ENCODE measurements around the gene BABAM2.

BABAM2 gene

GRCh38 chr2:28360718-28361293 lies 470.3 kb downstream of the BABAM2 start:
- no peaks in the 10 kb centered on the region for H3K9me2 ChIP-seq (replicated peaks; ENCODE audit: insufficient read depth, low read length)
- H3K4me3 ChIP-seq (ENCODE audit: insufficient read depth, low read length, poor library complexity, severe bottlenecking) = no peak overlapping the region
- H3K36me3 ChIP-seq (ENCODE audit: low read length) = no peaks in the 10 kb centered on the region
- no peaks in the 10 kb centered on the region for H4K20me1 ChIP-seq (ENCODE audit: low read depth, low read length)
- no peaks in the 10 kb centered on the region for H3K79me2 ChIP-seq (ENCODE audit: insufficient read depth, low read length)
- no peak overlapping the region for H3K4me2 ChIP-seq (ENCODE audit: low read depth, low read length, poor library complexity, severe bottlenecking)
- H3K27ac ChIP-seq (ENCODE audit: low read depth, low read length) = no peak overlapping the region
- no peaks in the 10 kb centered on the region for H3F3A ChIP-seq (ENCODE audit: insufficient read depth)
- no peak for TF ChIP-seq EZH2phosphoT487 (conservative IDR thresholded peaks at IDR 0.05; ENCODE audit: low read length)
- no peak for TF ChIP-seq CTCF (IDR thresholded peaks at IDR 0.05; ENCODE audit: insufficient read depth, low read length, poor library complexity, severe bottlenecking)
- no peaks in the 10 kb centered on the region for H3K9me3 ChIP-seq (ENCODE audit: insufficient read depth, low read length)
- no peaks in the 10 kb centered on the region for H3K27me3 ChIP-seq (ENCODE audit: low read length)
- H3K9ac ChIP-seq (ENCODE audit: low read length) = no peak overlapping the region
- no peak overlapping the region for H2AFZ ChIP-seq (ENCODE audit: low read depth, low read length, severe bottlenecking)

DNA sequence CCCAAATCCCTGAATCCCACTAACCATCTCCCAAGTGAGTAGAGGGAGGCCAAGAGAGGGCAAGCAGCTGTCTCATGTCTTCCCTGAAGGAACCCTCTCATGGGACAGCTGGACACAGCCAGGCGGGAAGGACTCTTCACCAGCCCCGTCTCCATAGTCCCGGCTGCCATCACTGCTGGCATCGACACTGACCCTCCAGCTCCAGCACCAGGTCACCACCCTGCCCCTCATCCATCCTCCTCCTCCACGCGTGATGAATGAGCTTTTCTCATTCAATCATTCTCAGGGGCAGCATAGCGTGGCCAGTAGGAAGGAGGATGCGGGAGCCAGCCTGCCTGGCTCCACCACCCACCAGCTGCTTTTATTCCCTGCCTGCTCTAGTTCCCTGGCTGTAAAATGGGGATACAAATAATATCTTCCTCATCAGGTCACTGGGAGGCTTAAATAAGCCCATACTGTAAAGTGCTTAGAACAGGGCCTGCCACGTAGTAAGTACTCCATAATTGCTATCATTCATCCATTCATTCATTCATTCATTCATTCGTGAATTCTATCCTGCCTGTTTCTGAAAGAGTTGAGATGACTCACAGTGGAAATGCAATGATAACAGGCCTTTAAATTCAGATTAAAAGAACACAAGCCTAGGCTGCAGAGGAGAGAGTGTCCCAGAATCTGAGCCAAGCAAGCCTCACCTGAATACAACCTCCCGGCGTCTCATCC lies 471.6 kb downstream of the BABAM2 start:
- Histone ChIP-seq H3K36me3 (ENCODE audit: low read length) (no peaks in the 10 kb centered on the region), H3F3A (ENCODE audit: insufficient read depth) (no peaks in the 10 kb centered on the region), H3K9ac (ENCODE audit: low read length) (no peak overlapping the region), H3K9me2 (replicated peaks; ENCODE audit: insufficient read depth, low read length) (no peaks in the 10 kb centered on the region), H3K9me3 (ENCODE audit: insufficient read depth, low read length) (no peaks in the 10 kb centered on the region), H3K27ac (ENCODE audit: low read depth, low read length) (no peak overlapping the region), H3K4me2 (ENCODE audit: low read depth, low read length, poor library complexity, severe bottlenecking) (no peak overlapping the region), H3K79me2 (ENCODE audit: insufficient read depth, low read length) (no peaks in the 10 kb centered on the region), H2AFZ (ENCODE audit: low read depth, low read length, severe bottlenecking) (no peak overlapping the region), H3K27me3 (ENCODE audit: low read length) (no peaks in the 10 kb centered on the region), H4K20me1 (ENCODE audit: low read depth, low read length) (no peaks in the 10 kb centered on the region), H3K4me3 (ENCODE audit: insufficient read depth, low read length, poor library complexity, severe bottlenecking) (no peak overlapping the region)
- TF ChIP-seq EZH2phosphoT487 (conservative IDR thresholded peaks at IDR 0.05; ENCODE audit: low read length) (no peak), CTCF (IDR thresholded peaks at IDR 0.05; ENCODE audit: insufficient read depth, low read length, poor library complexity, severe bottlenecking) (no peak)

DNA sequence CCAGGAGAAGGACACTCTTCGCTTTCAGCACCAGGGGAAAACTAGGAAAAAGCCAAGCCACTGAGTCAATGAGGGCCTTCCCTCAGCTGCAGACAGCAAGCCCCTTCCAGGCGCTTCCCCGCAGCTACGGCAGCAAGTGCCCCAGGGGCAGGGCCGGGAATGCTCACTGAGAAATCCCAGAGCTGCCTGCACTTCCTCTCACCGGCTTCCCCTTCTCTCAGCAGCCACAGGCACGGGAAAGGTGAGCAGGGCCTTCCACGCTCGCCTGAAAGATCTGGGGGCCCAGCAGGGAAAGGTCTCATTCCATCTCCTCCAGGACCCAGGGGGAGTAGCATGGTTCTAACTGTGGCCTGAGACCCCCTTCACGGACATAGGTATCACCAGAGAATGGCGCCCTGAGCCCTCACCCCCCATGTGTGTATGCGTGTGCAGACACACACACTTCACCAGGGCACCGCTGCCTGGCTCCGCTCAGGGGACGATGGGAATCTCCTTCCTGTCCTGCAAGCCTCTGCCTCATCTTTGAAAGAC lies 472.5 kb downstream of the BABAM2 start:
- Histone ChIP-seq H3K4me2 (ENCODE audit: low read depth, low read length, poor library complexity, severe bottlenecking) (no peak overlapping the region), H3K79me2 (ENCODE audit: insufficient read depth, low read length) (no peaks in the 10 kb centered on the region), H4K20me1 (ENCODE audit: low read depth, low read length) (no peaks in the 10 kb centered on the region), H3K27ac (ENCODE audit: low read depth, low read length) (no peak overlapping the region), H3K27me3 (ENCODE audit: low read length) (no peaks in the 10 kb centered on the region), H3K9me2 (replicated peaks; ENCODE audit: insufficient read depth, low read length) (no peaks in the 10 kb centered on the region), H3F3A (ENCODE audit: insufficient read depth) (no peaks in the 10 kb centered on the region), H3K4me3 (ENCODE audit: insufficient read depth, low read length, poor library complexity, severe bottlenecking) (no peak overlapping the region), H3K36me3 (ENCODE audit: low read length) (no peaks in the 10 kb centered on the region), H3K9me3 (ENCODE audit: insufficient read depth, low read length) (no peaks in the 10 kb centered on the region), H3K9ac (ENCODE audit: low read length) (no peak overlapping the region), H2AFZ (ENCODE audit: low read depth, low read length, severe bottlenecking) (no peak overlapping the region)
- no peak for TF ChIP-seq EZH2phosphoT487 (conservative IDR thresholded peaks at IDR 0.05; ENCODE audit: low read length)
- TF ChIP-seq CTCF (IDR thresholded peaks at IDR 0.05; ENCODE audit: insufficient read depth, low read length, poor library complexity, severe bottlenecking) = no peak

Measured in SU-DHL-6 (cell line).